ENCODE measurements around the gene NODAL. TPM values are rescaled to one million over a fixed set of nuclear protein-coding genes. Genes with fewer than 3 reads are reported as not detected.

NODAL gene
- total and polyA plus RNA-seq, 8 donors, result 0.80 to 1.3 (median 0.93) TPM; not detected in 2

DNA sequence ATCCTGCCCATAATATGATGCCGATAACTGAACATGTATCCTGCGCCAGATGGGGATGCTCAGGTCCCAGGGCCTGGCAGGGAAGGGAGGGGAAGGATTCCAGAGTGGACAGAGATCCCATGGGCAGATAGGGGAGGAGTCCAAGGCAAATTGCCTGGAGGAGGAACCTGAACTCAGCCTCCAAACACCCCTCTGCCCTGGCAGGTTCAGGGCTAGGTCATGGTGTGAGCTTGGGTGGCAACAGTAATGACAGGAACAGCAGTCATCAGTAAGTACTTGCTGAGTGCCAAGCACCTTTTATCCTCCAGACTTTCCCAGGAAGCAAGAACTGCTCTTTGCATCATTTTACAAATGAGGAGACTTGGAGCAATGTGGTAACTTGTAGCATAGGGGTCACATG, 33.3 kb upstream of the NODAL start:
- ATAC-seq, result no peak
- DNase-seq, result no peak
- Histone ChIP-seq H3K27me3 (peaks cover 3 to 29% of the 10 kb centered on the region in 2 donors), H3K36me3 (no peaks in the 10 kb centered on the region), H3K27ac (no peak overlapping the region), H3K9me3 (no peaks in the 10 kb centered on the region), H3K4me3 (no peak overlapping the region), H3K4me1 (peaks cover 0 to 21% of the 10 kb centered on the region in 2 donors)
- TF ChIP-seq, protein P1, sequence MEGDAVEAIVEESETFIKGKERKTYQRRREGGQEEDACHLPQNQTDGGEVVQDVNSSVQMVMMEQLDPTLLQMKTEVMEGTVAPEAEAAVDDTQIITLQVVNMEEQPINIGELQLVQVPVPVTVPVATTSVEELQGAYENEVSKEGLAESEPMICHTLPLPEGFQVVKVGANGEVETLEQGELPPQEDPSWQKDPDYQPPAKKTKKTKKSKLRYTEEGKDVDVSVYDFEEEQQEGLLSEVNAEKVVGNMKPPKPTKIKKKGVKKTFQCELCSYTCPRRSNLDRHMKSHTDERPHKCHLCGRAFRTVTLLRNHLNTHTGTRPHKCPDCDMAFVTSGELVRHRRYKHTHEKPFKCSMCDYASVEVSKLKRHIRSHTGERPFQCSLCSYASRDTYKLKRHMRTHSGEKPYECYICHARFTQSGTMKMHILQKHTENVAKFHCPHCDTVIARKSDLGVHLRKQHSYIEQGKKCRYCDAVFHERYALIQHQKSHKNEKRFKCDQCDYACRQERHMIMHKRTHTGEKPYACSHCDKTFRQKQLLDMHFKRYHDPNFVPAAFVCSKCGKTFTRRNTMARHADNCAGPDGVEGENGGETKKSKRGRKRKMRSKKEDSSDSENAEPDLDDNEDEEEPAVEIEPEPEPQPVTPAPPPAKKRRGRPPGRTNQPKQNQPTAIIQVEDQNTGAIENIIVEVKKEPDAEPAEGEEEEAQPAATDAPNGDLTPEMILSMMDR (IDR thresholded peaks at IDR 0.05), result no peak
- intact Hi-C loops (cut with DNase I), result no loop called here

DNA sequence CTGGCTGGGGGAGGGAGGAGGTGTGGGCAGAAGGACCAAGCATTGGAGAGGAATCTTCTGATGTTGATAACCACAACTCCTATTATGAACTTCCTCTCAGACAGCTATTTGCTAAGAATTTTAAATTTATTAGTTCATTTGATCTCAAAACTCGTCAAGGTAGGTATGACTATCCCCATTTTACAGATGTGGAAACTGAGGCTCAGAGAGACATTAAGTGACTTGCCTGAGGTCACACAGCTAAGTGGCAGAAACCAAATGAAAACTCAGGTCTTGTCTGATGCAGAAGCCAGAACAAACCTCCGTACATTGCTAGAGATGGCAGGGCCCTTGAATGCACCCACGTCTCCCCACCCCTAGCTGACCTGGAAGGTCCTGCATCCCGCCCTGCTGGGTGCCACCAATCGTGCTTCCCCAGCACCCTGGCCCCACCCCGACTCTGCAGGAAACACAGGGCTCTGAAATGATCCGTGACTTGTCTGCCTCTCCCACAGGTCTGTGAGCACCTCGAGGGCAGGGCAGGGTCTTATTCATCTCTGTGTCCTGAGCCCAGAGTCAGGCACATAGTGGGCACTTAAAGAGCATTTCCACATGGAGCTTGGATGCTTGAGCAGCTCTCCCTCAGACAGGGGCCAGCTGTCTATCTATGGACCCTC, 31.4 kb upstream of the NODAL start:
- no peak for ATAC-seq
- intact Hi-C loops (cut with DNase I), result no loop called here
- H3K9me3 ChIP-seq, result no peaks in the 10 kb centered on the region
- no peak overlapping the region for H3K27ac ChIP-seq
- H3K36me3 ChIP-seq, result no peaks in the 10 kb centered on the region
- TF ChIP-seq, protein P1 (IDR thresholded peaks at IDR 0.05), result no peak
- H3K4me3 ChIP-seq, result no peak overlapping the region
- H3K27me3 ChIP-seq, result peaks cover 0 to 10% of the 10 kb centered on the region in 2 donors
- H3K4me1 ChIP-seq, result peaks cover 0 to 4% of the 10 kb centered on the region in 2 donors
- DNase-seq, result no peak

DNA sequence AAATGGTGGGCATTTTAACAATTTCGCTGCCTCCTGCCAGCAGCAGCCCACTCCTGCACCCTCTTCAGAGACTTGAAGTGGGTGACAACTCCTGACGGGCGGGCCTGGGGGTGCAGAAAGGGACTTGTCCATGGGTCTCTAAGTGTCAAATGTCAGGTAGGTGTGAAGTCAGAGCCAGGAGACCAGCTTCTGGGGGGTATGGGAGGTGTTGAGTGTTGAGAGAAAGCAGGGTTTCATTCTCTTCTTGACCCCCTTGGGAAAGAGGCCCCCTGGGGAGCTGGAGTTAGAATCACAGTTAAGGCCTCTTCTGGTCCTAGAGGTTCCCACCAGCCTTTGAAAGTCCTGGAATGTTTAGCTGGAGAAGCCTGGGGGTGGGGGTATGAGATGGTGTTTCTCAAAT, 25.5 kb upstream of the NODAL start:
- no peak overlapping the region for H3K4me3 ChIP-seq
- DNase-seq (no peak), ATAC-seq (no peak)
- no peak overlapping the region for H3K27ac ChIP-seq
- TF ChIP-seq, protein P1 (IDR thresholded peaks at IDR 0.05), result no peak
- H3K36me3 ChIP-seq, result no peaks in the 10 kb centered on the region
- intact Hi-C loops (cut with DNase I), result loop anchor here in 1 of 2 donors (10.0 kb wide), 1 partner anchor 288 kb away; no protein-coding TSS in a partner anchor
- no peaks in the 10 kb centered on the region for H3K27me3 ChIP-seq
- peaks cover 0 to 10% of the 10 kb centered on the region in 2 donors for H3K4me1 ChIP-seq
- H3K9me3 ChIP-seq, result no peaks in the 10 kb centered on the region

DNA sequence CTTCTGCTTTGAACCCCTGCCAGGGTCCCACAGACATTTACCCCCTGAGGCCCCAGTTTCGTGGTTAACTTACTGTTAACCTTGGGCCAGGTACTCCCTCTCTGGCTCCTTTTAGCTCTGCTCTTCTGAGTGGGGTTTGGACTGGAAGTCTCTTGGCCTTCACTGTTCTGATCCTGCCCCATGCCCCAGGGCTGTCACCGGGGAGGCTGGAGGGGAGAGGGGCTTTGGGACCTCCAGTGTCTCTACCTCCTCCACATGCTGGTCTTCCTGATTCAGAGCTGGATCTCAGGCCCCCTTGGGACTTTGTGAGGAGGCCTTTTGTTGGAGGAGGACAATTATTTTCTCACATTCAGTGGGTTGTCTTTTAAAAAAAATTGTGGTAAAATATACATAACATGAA, 24.4 kb upstream of the NODAL start:
- intact Hi-C loops (cut with DNase I), result loop anchor here in 1 of 2 donors (10.0 kb wide), 1 partner anchor 289 kb away; no protein-coding TSS in a partner anchor
- TF ChIP-seq, protein P1 (IDR thresholded peaks at IDR 0.05), result no peak
- Histone ChIP-seq H3K4me1 (peaks cover 0 to 14% of the 10 kb centered on the region in 2 donors), H3K4me3 (no peak overlapping the region), H3K36me3 (no peaks in the 10 kb centered on the region), H3K27me3 (no peaks in the 10 kb centered on the region), H3K9me3 (no peaks in the 10 kb centered on the region), H3K27ac (no peak overlapping the region)
- ATAC-seq (no peak), DNase-seq (no peak)

DNA sequence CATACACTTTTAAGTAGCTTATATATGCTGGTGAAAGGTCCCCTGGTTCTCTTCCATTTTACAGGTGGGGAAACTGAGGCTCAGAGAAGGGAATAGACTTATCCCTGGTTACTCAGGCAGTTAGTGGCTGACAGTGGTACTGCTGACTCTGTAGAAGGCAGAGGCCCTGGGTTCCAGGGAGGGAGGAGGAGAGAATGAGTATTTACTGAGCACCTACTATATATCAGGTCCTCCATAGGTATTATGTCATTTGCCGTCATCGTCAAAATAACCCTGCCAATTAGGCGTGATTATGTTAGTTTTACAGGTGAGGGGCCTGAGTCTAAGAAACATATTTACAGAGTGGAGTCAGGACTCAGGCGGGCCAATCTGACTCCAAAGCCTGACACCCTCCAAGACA, 23.8 kb upstream of the NODAL start:
- H3K4me3 ChIP-seq, result no peak overlapping the region
- intact Hi-C loops (cut with DNase I), result loop anchor here in 1 of 2 donors (10.0 kb wide), 1 partner anchor 290 kb away; no protein-coding TSS in a partner anchor
- H3K36me3 ChIP-seq, result no peaks in the 10 kb centered on the region
- no peak overlapping the region for H3K27ac ChIP-seq
- ATAC-seq (no peak), DNase-seq (no peak)
- TF ChIP-seq, protein P1 (IDR thresholded peaks at IDR 0.05), result no peak
- peaks cover 0 to 14% of the 10 kb centered on the region in 2 donors for H3K4me1 ChIP-seq
- H3K27me3 ChIP-seq, result no peaks in the 10 kb centered on the region
- H3K9me3 ChIP-seq, result no peaks in the 10 kb centered on the region
